H1 (cell line): ENCODE data around the gene CAMK2G. TPM values are rescaled to one million over a fixed set of nuclear protein-coding genes. Genes with fewer than 3 reads are reported as not detected.

Source experiments
- CTCF ChIA-PET: fragments of 300-600 bp; sonication (Branson Sonifier 250); formaldehyde crosslinking; loops from one replicate; lab custom pipeline; 2021; ENCODE audit not compliant: partially characterized antibody; lab: Charles Lee
- POLR2A ChIA-PET: fragments of 300-600 bp; sonication (Branson Sonifier 250); formaldehyde crosslinking; loops from one replicate; lab custom pipeline; 2021; ENCODE audit warnings: inconsistent platforms; ENCODE audit not compliant: partially characterized antibody; lab: Charles Lee
- DNase-seq, 2 experiments: peaks; one replicate each; pipeline versions ENCODE4 v3.0.0 to v3.0.0-alpha.2; 2010 to 2022; ENCODE audit warnings: low spot score in 2 of 2, low read depth in 1 of 2, mixed read lengths in 1 of 2
- FAIRE-seq: peaks from 2 replicates; lab custom pipeline; 2011; peaks lifted over from hg19 to GRCh38; lab: Jason Lieb, UNC
- H2AFZ ChIP-seq: 2 replicates; pipeline ENCODE4 v1.8.1; 2012; ENCODE audit warnings: low read length, inconsistent platforms
- H2AK5ac ChIP-seq: 2 replicates; pipeline ENCODE4 v1.6.1; 2013; ENCODE audit warnings: low read depth, low read length
- H2BK120ac ChIP-seq: replicated peaks from 2 replicates; pipeline ENCODE3; 2013; ENCODE audit warnings: low read depth, low read length, inconsistent platforms
- H2BK12ac ChIP-seq: 2 replicates; pipeline ENCODE4 v1.6.1; 2013; ENCODE audit warnings: low read depth, low read length
- H2BK15ac ChIP-seq: 2 replicates; pipeline ENCODE4 v1.6.1; 2013; ENCODE audit warnings: low read length
- H2BK20ac ChIP-seq: 2 replicates; pipeline ENCODE4 v1.6.1; 2013; ENCODE audit warnings: low read length
- H2BK5ac ChIP-seq: 2 replicates; pipeline ENCODE4 v1.6.1; 2013; ENCODE audit warnings: low read depth, low read length
- H3K14ac ChIP-seq: 2 replicates; pipeline ENCODE4 v1.6.1; 2013; ENCODE audit warnings: inconsistent platforms; ENCODE audit not compliant: insufficient read length
- H3K18ac ChIP-seq: 2 replicates; pipeline ENCODE4 v1.6.1; 2013; ENCODE audit warnings: low read length; ENCODE audit errors: extremely low read depth
- H3K23ac ChIP-seq: 2 replicates; pipeline ENCODE4 v1.6.1; 2013; ENCODE audit warnings: inconsistent platforms; ENCODE audit not compliant: insufficient read length
- H3K23me2 ChIP-seq: 2 replicates; pipeline ENCODE4 v1.6.1; 2013; ENCODE audit warnings: low read depth, low read length
- H3K27ac ChIP-seq: 2 replicates; pipeline ENCODE4 v1.6.1; 2011; ENCODE audit warnings: low read depth, low read length, inconsistent platforms
- H3K27me3 ChIP-seq, 4 experiments: replicated peaks in 1 of 4; 1 replicate in 1 of 4; 2 replicates in 3 of 4; pipeline versions ENCODE4 v1.6.1 to v1.8.1; 2011 to 2013; ENCODE audit warnings: low read length in 3 of 4, mild to moderate bottlenecking in 3 of 4, inconsistent platforms in 2 of 4, mixed read lengths in 2 of 4, moderate library complexity in 1 of 4; ENCODE audit not compliant: control insufficient read depth in 3 of 4, insufficient read depth in 3 of 4; ENCODE audit errors: extremely low read depth in 1 of 4
- H3K36me3 ChIP-seq, 4 experiments: 2 replicates each; pipeline versions ENCODE4 v1.6.1 to v1.8.1; 2011 to 2013; ENCODE audit warnings: mild to moderate bottlenecking in 4 of 4, low read length in 3 of 4, moderate library complexity in 2 of 4, control low read depth in 1 of 4, inconsistent platforms in 1 of 4; ENCODE audit not compliant: insufficient read depth in 4 of 4, control insufficient read depth in 2 of 4
- H3K4ac ChIP-seq: replicated peaks from 2 replicates; pipeline ENCODE3; 2013; ENCODE audit warnings: low read length, low read depth, mixed read lengths, inconsistent platforms; ENCODE audit not compliant: insufficient read length
- H3K4me1 ChIP-seq, 4 experiments: replicated peaks in 1 of 4; 1 replicate in 1 of 4; 2 replicates in 3 of 4; pipeline versions ENCODE4 v1.6.1 to v1.8.1; 2011 to 2013; ENCODE audit warnings: low read length in 3 of 4, inconsistent platforms in 2 of 4, mixed read lengths in 1 of 4; ENCODE audit not compliant: insufficient read depth in 4 of 4, control insufficient read depth in 3 of 4
- H3K4me2 ChIP-seq, 2 experiments: 2 replicates each; pipeline versions ENCODE4 v1.6.1 to v1.8.1; 2011 to 2013; ENCODE audit warnings: low read depth in 2 of 2, low read length in 2 of 2, control low read depth in 1 of 2, inconsistent platforms in 1 of 2, mild to moderate bottlenecking in 1 of 2; ENCODE audit not compliant: insufficient read depth in 1 of 2
- H3K4me3 ChIP-seq, 4 experiments: fragments of 200-600, 300-600 bp in 1 of 4; sonication (generic), shearing (Covaris generic), sonication (Bioruptor Twin) in 1 of 4; 2 replicates each; pipeline versions ENCODE4 v1.5.1 to v1.8.1; 2011 to 2016; ENCODE audit warnings: low read length in 4 of 4, low read depth in 3 of 4, control low read depth in 2 of 4, inconsistent platforms in 2 of 4, mild to moderate bottlenecking in 2 of 4, mixed read lengths in 1 of 4, moderate library complexity in 1 of 4; ENCODE audit not compliant: insufficient read depth in 2 of 4; ENCODE audit errors: extremely low read depth in 1 of 4
- H3K56ac ChIP-seq: replicated peaks from 2 replicates; pipeline ENCODE3; 2013; ENCODE audit warnings: low read depth, mild to moderate bottlenecking, mixed read lengths, low read length, inconsistent platforms; ENCODE audit not compliant: insufficient read length
- H3K79me1 ChIP-seq: 2 replicates; pipeline ENCODE4 v1.6.1; 2013; ENCODE audit warnings: low read depth, low read length, control low read depth
- H3K79me2 ChIP-seq, 2 experiments: 2 replicates each; pipeline versions ENCODE4 v1.6.1 to v1.8.1; 2012 to 2013; ENCODE audit warnings: low read length in 2 of 2, mild to moderate bottlenecking in 2 of 2, inconsistent platforms in 1 of 2; ENCODE audit not compliant: insufficient read depth in 2 of 2, control insufficient read depth in 1 of 2
- H3K9ac ChIP-seq, 4 experiments: replicated peaks in 1 of 4; 1 replicate in 1 of 4; 2 replicates in 3 of 4; pipeline versions ENCODE4 v1.6.1 to v1.8.1; 2011 to 2013; ENCODE audit warnings: low read depth in 3 of 4, low read length in 3 of 4, control low read depth in 2 of 4, mild to moderate bottlenecking in 2 of 4, moderate library complexity in 2 of 4, inconsistent platforms in 1 of 4; ENCODE audit errors: extremely low read depth in 1 of 4
- H3K9me3 ChIP-seq, 2 experiments: 2 replicates each; pipeline versions ENCODE4 v1.6.1 to v1.8.1; 2012 to 2013; ENCODE audit warnings: mild to moderate bottlenecking in 2 of 2, moderate library complexity in 2 of 2, control low read depth in 1 of 2, inconsistent platforms in 1 of 2, low read depth in 1 of 2, low read length in 1 of 2, mixed read lengths in 1 of 2; ENCODE audit not compliant: insufficient read depth in 2 of 2
- H4K20me1 ChIP-seq, 2 experiments: replicated peaks in 1 of 2; 2 replicates each; pipeline versions ENCODE3 to v1.8.1; 2011 to 2013; ENCODE audit warnings: inconsistent platforms in 2 of 2, low read length in 2 of 2, mild to moderate bottlenecking in 1 of 2; ENCODE audit not compliant: insufficient read depth in 2 of 2, control insufficient read depth in 1 of 2
- H4K5ac ChIP-seq: 2 replicates; pipeline ENCODE4 v1.6.1; 2013; ENCODE audit warnings: low read length, low read depth, mixed read lengths, inconsistent platforms; ENCODE audit not compliant: insufficient read length
- H4K8ac ChIP-seq: 2 replicates; pipeline ENCODE4 v1.8.0; 2013; ENCODE audit warnings: mild to moderate bottlenecking, moderate library complexity, low read length, inconsistent platforms; ENCODE audit not compliant: insufficient read depth; ENCODE audit errors: extremely low read depth
- H4K91ac ChIP-seq: replicated peaks from 2 replicates; pipeline ENCODE3; 2013; ENCODE audit warnings: low read length, mixed read lengths, inconsistent platforms; ENCODE audit not compliant: insufficient read length
- CBX8 ChIP-seq: fragments of 300-800, 300-1000 bp; sonication (generic); IDR thresholded peaks from 2 replicates; pipeline ENCODE4 v1.7.1; 2016; ENCODE audit warnings: low read depth, low read length, borderline replicate concordance
- HDAC2 ChIP-seq, 2 experiments: fragments of 300-600 bp in 1 of 2; sonication (generic) in 1 of 2; IDR thresholded peaks; 2 replicates each; pipeline ENCODE4 v1.6.1; 2011 to 2012; ENCODE audit warnings: low read depth in 2 of 2, low read length in 2 of 2, mild to moderate bottlenecking in 2 of 2, moderate library complexity in 2 of 2, borderline replicate concordance in 1 of 2, inconsistent platforms in 1 of 2
- KDM4A ChIP-seq: IDR thresholded peaks from one replicate; pipeline ENCODE4 v1.7.1; 2012; ENCODE audit warnings: low read depth, mild to moderate bottlenecking, moderate library complexity, low read length, inconsistent platforms; ENCODE audit not compliant: severe bottlenecking
- RFX5 ChIP-seq: IDR thresholded peaks from 2 replicates; pipeline ENCODE4 v1.6.1; 2011; ENCODE audit warnings: low read depth, low read length, improper control_type of control experiment, borderline replicate concordance
- TAF1 ChIP-seq: IDR thresholded peaks from 2 replicates; pipeline ENCODE4 v1.6.1; 2011; ENCODE audit warnings: mild to moderate bottlenecking, low read depth, low read length
- WGBS, 2 experiments: shearing (Covaris generic) in 1 of 2; methylation state at CpG; one replicate each; pipeline versions ENCODE4 v1.1.6 to v1.1.7; 2013 to 2015; ENCODE audit warnings: low lambda C conversion rate in 2 of 2, mixed read lengths in 2 of 2, inconsistent platforms in 1 of 2, low coverage in 1 of 2, missing lambda C conversion rate in 1 of 2; ENCODE audit not compliant: insufficient replicate concordance in 2 of 2, insufficient coverage in 1 of 2, insufficient read length in 1 of 2; ENCODE audit errors: extremely low coverage in 1 of 2, missing lambda C conversion rate in 1 of 2; 5-methylcytosine and 5-hydroxymethylcytosine counted together
- polyA plus RNA-seq, 7 experiments: library from polyadenylated mRNA; depleted of rRNA in 3 of 7; stranded (reverse) in 5 of 7; unstranded in 2 of 7; fragments of >200 nt in 5 of 7; fragments of 200-250 nt in 2 of 7; gene quantifications; 1 replicate in 5 of 7; 2 replicates in 1 of 7; 4 replicates in 1 of 7; pipeline versions ENCODE4 v1.2.1 to v1.2.3, GENCODE V29; 2011 to 2013; ENCODE audit warnings: missing spikeins in 2 of 7, mixed read lengths in 2 of 7
- total RNA-seq: library from RNA; stranded (reverse); fragmentation: NEBNext Ultra II Directional; extraction: Animal tissue kit (Norgen Biotek cat#: 25700); gene quantifications from 2 replicates; pipeline ENCODE4 v1.2.1, GENCODE V29; 2021

The CAMK2G gene
- total and polyA plus RNA-seq, 2 of the 8 experiments (the other 6 are each of a cell fraction or from before 2014, with no cell fraction given): 28.9 to 31.7 TPM

GRCh38 chr10:73864229-73864628 is 10.1 kb downstream of the CAMK2G start:
- Histone ChIP-seq H3K23me2 (no peaks in the 10 kb centered on the region), H2BK12ac (no peak overlapping the region; the same call in 1 of the 2 replicates), H3K9ac (no peak overlapping the region), H2AFZ (no peak overlapping the region), H4K91ac (no peak overlapping the region), H4K20me1 (peaks cover 7 to 36% of the 10 kb centered on the region in 2 experiments), H3K9me3 (no peaks in the 10 kb centered on the region), H3K4ac (no peak overlapping the region), H2BK120ac (no peak overlapping the region), H3K18ac (no peak overlapping the region), H2AK5ac (no peak overlapping the region), H4K8ac (no peak overlapping the region), H4K5ac (no peak overlapping the region), H2BK5ac (no peak overlapping the region), H3K36me3 (peaks cover 2 to 21% (median 13%) of the 10 kb centered on the region in 4 experiments; a peak in 5 of 8 replicates), H3K27ac (no peak overlapping the region), H3K4me1 (peaks cover 0 to 9% (median 4%) of the 10 kb centered on the region in 4 experiments; a peak in 6 of 7 replicates), H3K23ac (no peak overlapping the region), H3K4me2 (no peak overlapping the region), H3K4me3 (no peak overlapping the region), H3K14ac (no peak overlapping the region), H3K27me3 (no peaks in the 10 kb centered on the region), H3K56ac (no peak overlapping the region), H2BK15ac (no peak overlapping the region), H3K79me2 (peaks cover 0 to 29% of the 10 kb centered on the region in 2 experiments; a peak in 3 of 4 replicates), H3K79me1 (peaks cover 18% of the 10 kb centered on the region), H2BK20ac (no peak overlapping the region)
- DNase-seq: no peak
- CTCF ChIA-PET: interaction anchor here (0.6 to 18.1 kb wide), 5 partner anchors 12 to 76 kb away, joined by 3 to 243 read pairs (median 3); partner anchors contain the start of gene CAMK2G
- POLR2A ChIA-PET: interaction anchor here (1.3 to 3.7 kb wide), 3 partner anchors 12 to 45 kb away, joined by 3 to 17 read pairs (median 4); no protein-coding TSS in a partner anchor
- TF ChIP-seq HDAC2 (IDR thresholded peaks at IDR 0.05; ENCODE audit: borderline replicate concordance in 1 of 2, low read depth in 2 of 2, low read length in 2 of 2): no peak
- TF ChIP-seq CBX8: no peak
- TF ChIP-seq RFX5: no peak
- no peak for TF ChIP-seq KDM4A
- TF ChIP-seq TAF1: no peak
- FAIRE-seq: no peak
- 98% methylated on average over 4 of the region's 4 CpGs; no CpG with 5 or more reads in 1 of the 2 experiments for WGBS, 2 experiments
